ENCODE measurements around the gene DLG2. TPM values are rescaled to one million over a fixed set of nuclear protein-coding genes. Genes with fewer than 3 reads are reported as not detected.

DLG2 gene
- total and polyA plus RNA-seq, 2 donors (not counting 3 experiments of a cell fraction or from before 2014, with no cell fraction given) = 0.15 to 1.1 TPM

DNA sequence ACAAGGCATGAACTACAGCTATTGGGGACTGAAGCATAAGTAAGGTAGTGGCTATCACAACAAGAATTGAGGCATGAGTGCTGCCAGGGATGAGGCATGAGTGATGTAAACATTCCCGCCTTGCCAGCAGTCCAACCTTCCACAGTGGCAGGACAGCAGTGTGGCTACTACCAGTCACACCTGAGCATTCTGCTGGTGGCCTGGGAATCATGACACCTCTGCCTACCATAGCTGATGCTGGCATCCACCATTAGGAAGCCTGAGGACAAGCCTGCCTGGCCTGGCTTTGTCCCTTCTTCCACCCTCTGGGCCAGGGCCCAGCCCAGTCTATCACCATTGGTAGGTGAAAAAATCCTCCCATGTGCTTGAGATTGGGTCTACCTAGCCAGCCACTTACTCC, 1628.2 kb downstream of the DLG2 start:
- no TSS peak for BruUV-seq (replicated peaks)
- H3K4me3 ChIP-seq (replicated peaks in 1 of 3; ENCODE audit: insufficient read depth in 1 of 3, low read depth in 1 of 3, low read length in 3 of 3) = no peak overlapping the region
- no peak for FAIRE-seq
- CTCF ChIA-PET = no interaction called here
- no peak for DNase-seq (ENCODE audit: low read depth, low spot score)
- no peak for TF ChIP-seq EZH2 (IDR thresholded peaks at IDR 0.05; ENCODE audit: borderline replicate concordance, low read depth, low read length, severe bottlenecking)
- no peak for TF ChIP-seq POLR2AphosphoS5 (IDR thresholded peaks at IDR 0.05; ENCODE audit: insufficient read depth, low read depth, low read length)
- TF ChIP-seq GATA2 (IDR thresholded peaks at IDR 0.05; ENCODE audit: insufficient read depth, insufficient read length, low read depth, low read length) = no peak
- no peak for TF ChIP-seq MYC (IDR thresholded peaks at IDR 0.05; ENCODE audit: low read depth, low read length)
- TF ChIP-seq, protein P1, sequence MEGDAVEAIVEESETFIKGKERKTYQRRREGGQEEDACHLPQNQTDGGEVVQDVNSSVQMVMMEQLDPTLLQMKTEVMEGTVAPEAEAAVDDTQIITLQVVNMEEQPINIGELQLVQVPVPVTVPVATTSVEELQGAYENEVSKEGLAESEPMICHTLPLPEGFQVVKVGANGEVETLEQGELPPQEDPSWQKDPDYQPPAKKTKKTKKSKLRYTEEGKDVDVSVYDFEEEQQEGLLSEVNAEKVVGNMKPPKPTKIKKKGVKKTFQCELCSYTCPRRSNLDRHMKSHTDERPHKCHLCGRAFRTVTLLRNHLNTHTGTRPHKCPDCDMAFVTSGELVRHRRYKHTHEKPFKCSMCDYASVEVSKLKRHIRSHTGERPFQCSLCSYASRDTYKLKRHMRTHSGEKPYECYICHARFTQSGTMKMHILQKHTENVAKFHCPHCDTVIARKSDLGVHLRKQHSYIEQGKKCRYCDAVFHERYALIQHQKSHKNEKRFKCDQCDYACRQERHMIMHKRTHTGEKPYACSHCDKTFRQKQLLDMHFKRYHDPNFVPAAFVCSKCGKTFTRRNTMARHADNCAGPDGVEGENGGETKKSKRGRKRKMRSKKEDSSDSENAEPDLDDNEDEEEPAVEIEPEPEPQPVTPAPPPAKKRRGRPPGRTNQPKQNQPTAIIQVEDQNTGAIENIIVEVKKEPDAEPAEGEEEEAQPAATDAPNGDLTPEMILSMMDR (IDR thresholded peaks at IDR 0.05; ENCODE audit: extremely low read depth in 1 of 2, insufficient read depth in 1 of 2, low read depth in 1 of 2, low read length in 2 of 2) = no peak
- TF ChIP-seq JUN (IDR thresholded peaks at IDR 0.05; ENCODE audit: borderline replicate concordance, insufficient read depth, insufficient read length, low read depth) = no peak
- TF ChIP-seq FOS (IDR thresholded peaks at IDR 0.05; ENCODE audit: borderline replicate concordance, insufficient read depth, low read length) = no peak
- no peak for TF ChIP-seq POLR2A (IDR thresholded peaks at IDR 0.05; ENCODE audit: low read depth, low read length)
- H3K27ac ChIP-seq (ENCODE audit: insufficient read depth, low read depth, low read length) = no peak overlapping the region
- POLR2A ChIA-PET = no interaction called here
- no peaks in the 10 kb centered on the region for H3K27me3 ChIP-seq (ENCODE audit: control insufficient read depth in 2 of 2, insufficient read depth in 2 of 2, low read length in 2 of 2)
- H3K36me3 ChIP-seq (ENCODE audit: control insufficient read depth in 2 of 2, extremely low read depth in 1 of 2, insufficient read depth in 2 of 2, low read length in 2 of 2) = no peaks in the 10 kb centered on the region
- dilution Hi-C loops (cut with MboI; ENCODE audit: extremely low pct_ligation_motif_present, low sequenced_read_pairs) = no loop called here
- H3K9me3 ChIP-seq (replicated peaks; ENCODE audit: control insufficient read depth, insufficient read depth, low read length) = no peaks in the 10 kb centered on the region
- intact Hi-C loops (cut with micrococcal nuclease) = no loop called here
- no peak overlapping the region for H3K9ac ChIP-seq (replicated peaks; ENCODE audit: extremely low read depth, insufficient read depth, low read length)
- no peak overlapping the region for H2AFZ ChIP-seq (ENCODE audit: low read depth, low read length)
- no peaks in the 10 kb centered on the region for H3K79me2 ChIP-seq (ENCODE audit: control insufficient read depth, insufficient read depth, low read length)
- H4K20me1 ChIP-seq (replicated peaks; ENCODE audit: control insufficient read depth, extremely low read depth, insufficient read depth, low read length) = no peaks in the 10 kb centered on the region
- no peaks in the 10 kb centered on the region for H3K4me1 ChIP-seq (ENCODE audit: control insufficient read depth, extremely low read depth, insufficient read depth, low read length)
- no peaks in the 10 kb centered on the region for H3K9me1 ChIP-seq (replicated peaks; ENCODE audit: control insufficient read depth, extremely low read depth, insufficient read depth, low read length)
- no peak overlapping the region for H3K4me2 ChIP-seq (ENCODE audit: insufficient read depth, low read length)
